ENCODE results near the gene ACTMAP. TPM values are rescaled to one million over a fixed set of nuclear protein-coding genes. Genes with fewer than 3 reads are reported as not detected.
"Not testable (repeated sequence)": the region's sequence is repeated elsewhere in the genome, so short reads cannot be mapped to it uniquely, and the experiment has no call there.

The ACTMAP gene
- total RNA-seq, 1 donor = 0.52 TPM

DNA sequence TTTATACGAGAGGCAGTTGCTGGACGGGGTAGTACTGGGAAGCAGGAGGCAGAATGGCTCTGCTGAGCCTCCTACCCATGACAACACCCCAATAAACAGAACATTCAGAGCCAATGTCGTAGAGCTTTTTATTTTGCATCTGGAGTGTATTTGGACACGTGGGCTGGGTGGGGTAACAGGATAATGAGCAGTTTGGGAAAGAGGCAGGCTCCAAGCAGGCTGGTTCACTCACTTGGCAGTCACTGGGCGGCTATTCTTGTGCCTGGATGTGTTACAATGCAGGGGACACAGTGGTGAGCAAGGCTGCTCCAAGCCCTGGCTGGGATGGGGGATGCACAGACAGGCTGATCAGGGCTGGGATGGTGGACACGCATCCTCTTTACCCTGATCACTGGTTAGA is 9.5 kb downstream of the ACTMAP start:
- no peaks in the 10 kb centered on the region for H3K27me3 ChIP-seq (ENCODE audit: insufficient read depth, low read length)
- H3K4me1 ChIP-seq (ENCODE audit: insufficient read depth, low read length) = no peaks in the 10 kb centered on the region
- H3K4me3 ChIP-seq (ENCODE audit: low read length) = no peak overlapping the region
- H3K9me3 ChIP-seq (ENCODE audit: low read depth, low read length) = no peaks in the 10 kb centered on the region

GRCh38 chr19:40739871-40740703 is 10.2 kb downstream of the ACTMAP start:
- Histone ChIP-seq H3K9me3 (ENCODE audit: low read depth, low read length) (no peaks in the 10 kb centered on the region), H3K27me3 (ENCODE audit: insufficient read depth, low read length) (no peaks in the 10 kb centered on the region), H3K4me1 (ENCODE audit: insufficient read depth, low read length) (no peaks in the 10 kb centered on the region), H3K4me3 (ENCODE audit: low read length) (no peak overlapping the region)

- Histone ChIP-seq H3K4me1 (ENCODE audit: insufficient read depth, low read length) (no peaks in the 10 kb centered on the region), H3K9me3 (ENCODE audit: low read depth, low read length) (no peaks in the 10 kb centered on the region), H3K4me3 (ENCODE audit: low read length) (no peak overlapping the region), H3K27me3 (ENCODE audit: insufficient read depth, low read length) (no peaks in the 10 kb centered on the region)
Observed at GRCh38 chr19:40739030-40739839, 11.0 kb downstream of the ACTMAP start.

- H3K4me3 ChIP-seq (ENCODE audit: low read length) = no peak overlapping the region
Observed at GRCh38 chr19:40737102-40737644, 13.1 kb downstream of the ACTMAP start.

DNA sequence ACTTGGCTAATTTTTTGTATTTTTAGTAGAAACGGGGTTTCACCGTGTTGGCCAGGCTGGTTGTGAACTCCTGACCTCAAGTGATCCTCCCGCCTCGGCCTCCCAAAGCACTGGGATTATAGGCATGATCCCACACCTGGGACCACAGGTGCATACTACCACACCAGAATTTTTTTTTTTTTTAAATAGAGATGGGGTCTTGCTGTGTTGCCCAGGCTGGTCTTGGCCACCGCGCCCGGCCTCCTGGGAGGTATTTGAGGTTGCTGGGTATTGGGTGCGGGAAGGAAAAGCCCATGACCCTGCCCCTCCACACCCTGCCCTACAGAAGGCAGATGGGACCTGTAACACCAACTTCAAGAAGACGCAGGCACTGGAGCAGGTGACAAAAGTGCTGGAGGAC is 13.6 kb downstream of the ACTMAP start:
- Histone ChIP-seq H3K9me3 (ENCODE audit: low read depth, low read length) (no peaks in the 10 kb centered on the region), H3K27me3 (ENCODE audit: insufficient read depth, low read length) (no peaks in the 10 kb centered on the region), H3K4me3 (ENCODE audit: low read length) (no peak overlapping the region), H3K4me1 (ENCODE audit: insufficient read depth, low read length) (no peaks in the 10 kb centered on the region)

More at GRCh38 chr19:40737102-40737644, 13.1 kb downstream of the ACTMAP start:
- Histone ChIP-seq H3K27me3 (ENCODE audit: insufficient read depth, low read length) (no peaks in the 10 kb centered on the region), H3K9me3 (ENCODE audit: low read depth, low read length) (no peaks in the 10 kb centered on the region), H3K4me1 (ENCODE audit: insufficient read depth, low read length) (no peaks in the 10 kb centered on the region)

DNA sequence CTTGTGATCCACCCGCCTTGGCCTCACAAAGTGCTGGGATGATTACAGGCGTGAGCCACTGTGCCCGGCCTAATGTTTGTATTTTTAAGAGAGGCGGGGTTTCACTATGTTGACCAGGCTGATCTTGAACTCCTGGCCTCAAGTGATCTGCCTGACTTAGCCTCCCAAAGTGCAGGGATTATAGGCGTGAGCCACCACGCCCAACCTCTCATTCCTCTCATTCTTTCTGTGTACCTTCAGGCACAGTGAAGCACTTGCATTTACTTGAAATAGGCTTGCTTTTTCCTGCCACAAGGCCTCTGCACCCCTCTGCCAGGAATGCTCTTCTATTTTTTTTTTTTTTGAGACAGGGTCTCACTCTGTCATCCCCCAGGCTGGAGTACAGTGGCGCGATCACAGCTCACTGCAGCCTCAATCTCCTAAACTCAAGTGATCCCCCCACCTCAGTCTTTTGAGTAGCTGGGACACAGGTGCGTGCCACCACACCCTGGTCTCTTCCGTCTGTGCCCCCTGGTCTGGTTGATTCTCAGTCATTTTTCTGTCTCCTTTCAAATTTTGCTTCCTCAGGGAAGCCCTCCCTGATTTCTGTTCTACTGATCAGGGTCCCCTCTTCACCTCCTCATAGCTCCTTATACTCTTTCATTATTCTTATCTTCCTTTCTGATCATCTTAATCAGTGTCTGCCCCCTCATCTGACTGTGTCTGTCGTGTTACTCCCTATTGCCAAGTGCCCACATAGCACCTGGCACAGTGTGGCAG is 15.1 kb downstream of the ACTMAP start:
- Histone ChIP-seq H3K9me3 (ENCODE audit: low read depth, low read length) (no peaks in the 10 kb centered on the region), H3K27me3 (ENCODE audit: insufficient read depth, low read length) (no peaks in the 10 kb centered on the region), H3K4me3 (ENCODE audit: low read length) (no peak overlapping the region), H3K4me1 (ENCODE audit: insufficient read depth, low read length) (no peaks in the 10 kb centered on the region)

DNA sequence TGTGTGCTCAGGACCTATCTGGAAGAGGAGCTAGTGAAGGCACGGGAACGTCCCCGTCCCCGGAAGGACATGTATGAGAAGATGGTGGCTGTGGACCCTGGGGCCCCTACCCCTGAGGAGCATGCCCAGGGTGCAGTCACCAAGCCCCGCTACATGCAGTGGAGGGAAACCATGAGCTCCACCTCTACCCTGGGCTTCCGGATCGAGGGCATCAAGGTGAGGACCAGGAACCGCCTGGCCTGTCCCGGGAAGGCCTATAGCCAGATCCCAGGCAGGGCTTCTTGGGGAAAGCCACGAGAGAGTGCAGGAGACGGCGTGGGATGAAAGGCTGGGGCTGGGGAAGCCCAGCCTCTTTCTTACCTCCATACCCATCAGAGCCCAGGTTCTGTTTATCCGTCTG is 17.1 kb downstream of the ACTMAP start:
- Histone ChIP-seq H3K4me1 (ENCODE audit: insufficient read depth, low read length) (no peaks in the 10 kb centered on the region), H3K27me3 (ENCODE audit: insufficient read depth, low read length) (no peaks in the 10 kb centered on the region), H3K9me3 (ENCODE audit: low read depth, low read length) (no peaks in the 10 kb centered on the region), H3K4me3 (ENCODE audit: low read length) (no peak overlapping the region)

- not testable (repeated sequence) for H3K4me1 ChIP-seq (ENCODE audit: insufficient read depth, low read length); H3K4me3 ChIP-seq (ENCODE audit: low read length); H3K9me3 ChIP-seq (ENCODE audit: low read depth, low read length); H3K27me3 ChIP-seq (ENCODE audit: insufficient read depth, low read length)
Observed at GRCh38 chr19:40732304-40732703, 18.0 kb downstream of the ACTMAP start.

- H3K9me3 ChIP-seq (ENCODE audit: low read depth, low read length); H3K4me3 ChIP-seq (ENCODE audit: low read length); H3K4me1 ChIP-seq (ENCODE audit: insufficient read depth, low read length); H3K27me3 ChIP-seq (ENCODE audit: insufficient read depth, low read length): not testable (repeated sequence)
Observed at GRCh38 chr19:40730065-40730464, 20.2 kb downstream of the ACTMAP start.

DNA sequence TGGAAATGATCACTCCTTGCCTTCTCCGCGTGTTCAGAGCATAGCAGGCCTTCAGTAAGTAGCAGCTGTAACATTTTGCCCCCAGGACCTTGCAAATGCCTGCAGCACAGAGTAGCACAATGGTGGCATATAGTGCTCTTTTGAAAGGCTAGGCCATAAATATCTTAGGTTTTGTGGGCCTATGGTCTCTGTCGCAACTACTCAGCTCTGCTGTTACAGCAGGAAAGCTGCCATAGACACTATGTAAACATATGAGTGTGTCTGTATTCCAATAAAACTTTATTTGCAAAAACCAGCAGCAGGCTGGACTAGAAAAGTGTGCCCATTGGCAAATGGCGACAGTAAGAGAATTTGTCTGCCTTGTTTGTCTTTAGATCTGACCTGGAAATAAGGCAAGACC is 24.0 kb downstream of the ACTMAP start:
- H3K4me1 ChIP-seq (ENCODE audit: insufficient read depth, low read length) = no peaks in the 10 kb centered on the region
- no peaks in the 10 kb centered on the region for H3K9me3 ChIP-seq (ENCODE audit: low read depth, low read length)
- no peaks in the 10 kb centered on the region for H3K27me3 ChIP-seq (ENCODE audit: insufficient read depth, low read length)
- H3K4me3 ChIP-seq (ENCODE audit: low read length) = no peak overlapping the region

- Histone ChIP-seq H3K9me3 (ENCODE audit: low read depth, low read length) (no peaks in the 10 kb centered on the region), H3K4me1 (ENCODE audit: insufficient read depth, low read length) (peaks cover 13% of the 10 kb centered on the region), H3K4me3 (ENCODE audit: low read length) (no peak overlapping the region), H3K27me3 (ENCODE audit: insufficient read depth, low read length) (no peaks in the 10 kb centered on the region)
Observed at GRCh38 chr19:40724855-40725254, 25.4 kb downstream of the ACTMAP start.

- Histone ChIP-seq H3K9me3 (ENCODE audit: low read depth, low read length) (no peaks in the 10 kb centered on the region), H3K4me1 (ENCODE audit: insufficient read depth, low read length) (peaks cover 19% of the 10 kb centered on the region), H3K4me3 (ENCODE audit: low read length) (no peak overlapping the region), H3K27me3 (ENCODE audit: insufficient read depth, low read length) (no peaks in the 10 kb centered on the region)
Observed at GRCh38 chr19:40724315-40724714, 26.0 kb downstream of the ACTMAP start.

DNA sequence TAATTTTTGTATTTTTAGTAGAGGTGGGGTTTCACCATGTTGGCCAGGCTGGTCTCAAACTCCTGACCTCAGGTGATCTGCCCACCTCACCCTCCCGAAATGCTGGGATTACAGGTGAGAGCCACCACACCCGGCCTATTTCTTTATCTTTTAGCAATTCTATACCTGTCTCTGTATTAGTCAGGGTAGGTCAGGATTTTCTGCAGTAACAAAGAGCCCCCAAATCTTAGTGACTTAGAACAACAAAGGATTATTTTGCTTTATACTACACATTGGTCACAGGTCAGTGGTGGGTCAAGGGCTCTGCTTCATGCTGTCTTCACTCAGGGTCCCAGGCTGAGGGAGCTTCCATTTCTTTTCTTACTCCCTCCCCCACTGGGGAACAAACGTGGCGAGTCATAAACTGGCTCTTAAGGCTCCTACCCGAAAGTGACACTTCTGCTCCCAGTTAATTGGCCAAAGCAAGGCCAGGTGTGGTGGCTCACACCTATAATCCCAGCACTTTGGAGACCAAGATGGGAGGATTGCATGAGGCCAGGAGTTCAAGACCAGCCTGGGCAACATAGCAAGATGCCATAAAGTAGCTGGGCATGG is 26.5 kb downstream of the ACTMAP start:
- Histone ChIP-seq H3K4me3 (ENCODE audit: low read length) (no peak overlapping the region), H3K9me3 (ENCODE audit: low read depth, low read length) (no peaks in the 10 kb centered on the region), H3K27me3 (ENCODE audit: insufficient read depth, low read length) (no peaks in the 10 kb centered on the region), H3K4me1 (ENCODE audit: insufficient read depth, low read length) (peaks cover 24% of the 10 kb centered on the region)

- Histone ChIP-seq H3K9me3 (ENCODE audit: low read depth, low read length) (no peaks in the 10 kb centered on the region), H3K27me3 (ENCODE audit: insufficient read depth, low read length) (no peaks in the 10 kb centered on the region), H3K4me1 (ENCODE audit: insufficient read depth, low read length) (peaks cover 40% of the 10 kb centered on the region), H3K4me3 (ENCODE audit: low read length) (no peak overlapping the region)
Observed at GRCh38 chr19:40721936-40722661, 28.2 kb downstream of the ACTMAP start.

Data from mononuclear cell (primary cell).